ENCODE results near the gene DPYD. TPM values are rescaled to one million over a fixed set of nuclear protein-coding genes. Genes with fewer than 3 reads are reported as not detected.

Gene DPYD
- total and polyA plus RNA-seq, 4 donors, result 17.7 to 99.3 (median 74.4) TPM

DNA sequence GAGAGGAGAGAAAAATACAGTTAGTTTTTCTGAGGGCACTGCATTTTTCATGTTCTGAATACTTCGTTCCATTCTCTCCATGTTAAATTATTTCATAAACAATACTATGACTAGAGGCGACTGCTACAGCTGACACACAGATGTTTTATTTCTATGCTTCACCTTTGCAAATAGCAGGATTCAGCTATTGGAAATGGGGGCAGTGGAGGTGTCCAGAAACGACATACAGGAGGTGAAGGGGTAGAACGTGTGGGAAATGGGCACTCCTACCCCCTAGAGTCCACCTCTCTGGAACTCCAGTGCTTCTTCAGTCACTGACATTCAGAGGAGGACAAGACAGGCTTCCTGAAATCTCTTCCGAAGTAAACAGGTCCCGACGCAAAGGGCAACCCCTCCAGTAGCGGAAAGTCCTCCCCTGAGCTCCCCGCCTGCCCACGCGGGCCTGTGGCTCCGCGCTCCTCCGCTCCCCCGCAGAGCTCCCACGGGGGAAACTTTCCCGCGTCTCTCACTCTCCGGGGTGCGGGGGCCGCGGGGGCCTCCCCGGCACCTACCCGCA lies 480 bp downstream of the DPYD start:
- H3K27me3 ChIP-seq (ENCODE audit: control insufficient read depth in 3 of 3, insufficient read depth in 3 of 3, low read length in 2 of 3), result no peaks in the 10 kb centered on the region
- H3K27ac ChIP-seq (ENCODE audit: low read depth in 1 of 2, low read length in 1 of 2), result peak overlapping the region; percentile 82 to 95
- DNase-seq, result peak in 2 of 3 donors; percentile 75 to 81
- no peaks in the 10 kb centered on the region for H3K9me3 ChIP-seq (ENCODE audit: control insufficient read depth in 4 of 4, insufficient read depth in 3 of 4, low read length in 3 of 4)
- no peaks in the 10 kb centered on the region for H3K36me3 ChIP-seq (ENCODE audit: control insufficient read depth in 4 of 4, insufficient read depth in 4 of 4, low read length in 4 of 4)
- peak overlapping the region; percentile 46 to 85 for H3K9ac ChIP-seq (ENCODE audit: insufficient read depth in 1 of 2, low read length in 2 of 2)
- 0% methylated on average over 24 of the region's 24 CpGs for WGBS, 2 donors
- TF ChIP-seq, protein P1, sequence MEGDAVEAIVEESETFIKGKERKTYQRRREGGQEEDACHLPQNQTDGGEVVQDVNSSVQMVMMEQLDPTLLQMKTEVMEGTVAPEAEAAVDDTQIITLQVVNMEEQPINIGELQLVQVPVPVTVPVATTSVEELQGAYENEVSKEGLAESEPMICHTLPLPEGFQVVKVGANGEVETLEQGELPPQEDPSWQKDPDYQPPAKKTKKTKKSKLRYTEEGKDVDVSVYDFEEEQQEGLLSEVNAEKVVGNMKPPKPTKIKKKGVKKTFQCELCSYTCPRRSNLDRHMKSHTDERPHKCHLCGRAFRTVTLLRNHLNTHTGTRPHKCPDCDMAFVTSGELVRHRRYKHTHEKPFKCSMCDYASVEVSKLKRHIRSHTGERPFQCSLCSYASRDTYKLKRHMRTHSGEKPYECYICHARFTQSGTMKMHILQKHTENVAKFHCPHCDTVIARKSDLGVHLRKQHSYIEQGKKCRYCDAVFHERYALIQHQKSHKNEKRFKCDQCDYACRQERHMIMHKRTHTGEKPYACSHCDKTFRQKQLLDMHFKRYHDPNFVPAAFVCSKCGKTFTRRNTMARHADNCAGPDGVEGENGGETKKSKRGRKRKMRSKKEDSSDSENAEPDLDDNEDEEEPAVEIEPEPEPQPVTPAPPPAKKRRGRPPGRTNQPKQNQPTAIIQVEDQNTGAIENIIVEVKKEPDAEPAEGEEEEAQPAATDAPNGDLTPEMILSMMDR (IDR thresholded peaks at IDR 0.05; ENCODE audit: control extremely low read depth, extremely low read depth), result no peak
- peak; percentile 30 for ATAC-seq (ENCODE audit: insufficient read depth, low FRiP score)
- peaks cover 0 to 18% (median 7%) of the 10 kb centered on the region in 5 donors for H3K4me1 ChIP-seq (ENCODE audit: control insufficient read depth in 5 of 5, insufficient read depth in 5 of 5, low read length in 5 of 5)
- H3K4me3 ChIP-seq, result peak overlapping the region; percentile 79

DNA sequence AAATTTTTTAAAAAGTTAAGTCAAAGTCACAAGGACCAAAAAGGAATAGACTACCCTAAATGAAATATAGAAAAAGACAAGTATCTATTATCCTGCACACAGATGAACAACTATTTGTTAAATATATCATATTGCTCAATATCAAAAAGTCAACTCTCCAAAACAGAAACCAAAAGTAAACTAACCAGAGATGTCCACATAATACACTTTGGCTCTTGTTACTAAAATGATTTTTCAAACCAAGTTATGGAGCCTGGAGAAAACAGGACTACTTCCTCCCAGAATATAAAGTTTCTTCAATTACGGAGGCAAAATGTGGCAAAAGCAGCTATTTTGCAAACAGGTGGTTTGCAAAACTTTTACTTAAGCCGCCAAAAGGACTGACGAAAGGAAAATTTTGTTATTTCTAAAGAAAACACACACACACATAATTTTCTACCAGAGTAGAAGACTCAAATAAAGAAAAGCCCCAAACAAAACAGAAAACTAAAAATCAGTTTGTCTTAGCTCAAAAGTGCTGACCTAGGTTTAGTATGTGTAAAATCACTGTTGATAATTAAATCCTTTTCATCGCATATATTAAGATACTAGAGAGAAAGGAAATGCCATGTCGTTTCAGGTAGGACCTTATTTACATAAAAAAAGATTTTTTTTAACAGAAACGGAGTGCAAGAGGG lies 1.1 kb downstream of the DPYD start:
- TF ChIP-seq, protein P1 (IDR thresholded peaks at IDR 0.05; ENCODE audit: control extremely low read depth, extremely low read depth), result no peak
- peak in 2 of 3 donors; percentile 77 to 79 for DNase-seq
- WGBS, 2 donors, result 2 to 3% methylated on average over 6 of the region's 6 CpGs

DNA sequence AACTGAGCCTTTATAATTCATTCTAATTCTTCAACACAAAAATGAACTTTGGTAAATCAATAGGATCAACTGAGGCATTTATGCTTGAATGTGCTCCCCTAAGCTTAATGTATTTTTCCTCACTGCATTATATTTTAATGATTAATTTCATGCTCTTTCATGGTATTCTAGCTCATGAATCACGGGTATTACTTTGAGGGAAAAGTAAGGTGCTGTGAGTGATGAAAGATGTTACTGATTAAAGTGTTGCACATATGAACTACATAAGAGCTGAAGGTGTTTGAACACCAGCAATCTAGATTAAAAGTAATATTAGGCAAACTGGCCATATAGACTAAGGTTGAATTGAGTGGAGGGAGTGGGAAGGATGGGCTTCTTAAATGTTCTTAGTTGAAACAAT lies 1.9 kb downstream of the DPYD start:
- H3K27ac ChIP-seq (ENCODE audit: low read depth in 1 of 2, low read length in 1 of 2), result no peak overlapping the region

More for the DNA sequence above, 1.1 kb downstream of the DPYD start:
- Histone ChIP-seq H3K4me1 (ENCODE audit: control insufficient read depth in 5 of 5, insufficient read depth in 5 of 5, low read length in 5 of 5) (peaks cover 0 to 18% (median 7%) of the 10 kb centered on the region in 5 donors), H3K9me3 (ENCODE audit: control insufficient read depth in 4 of 4, insufficient read depth in 3 of 4, low read length in 3 of 4) (no peaks in the 10 kb centered on the region), H3K36me3 (ENCODE audit: control insufficient read depth in 4 of 4, insufficient read depth in 4 of 4, low read length in 4 of 4) (no peaks in the 10 kb centered on the region), H3K27ac (ENCODE audit: low read depth in 1 of 2, low read length in 1 of 2) (no peak overlapping the region), H3K9ac (ENCODE audit: insufficient read depth in 1 of 2, low read length in 2 of 2) (peak overlapping the region; percentile 41 to 85), H3K4me3 (peak overlapping the region; percentile 42), H3K27me3 (ENCODE audit: control insufficient read depth in 3 of 3, insufficient read depth in 3 of 3, low read length in 2 of 3) (no peaks in the 10 kb centered on the region)
- ATAC-seq (ENCODE audit: insufficient read depth, low FRiP score), result no peak

More for the DNA sequence above, 1.9 kb downstream of the DPYD start:
- Histone ChIP-seq H3K36me3 (ENCODE audit: control insufficient read depth in 4 of 4, insufficient read depth in 4 of 4, low read length in 4 of 4) (no peaks in the 10 kb centered on the region), H3K9ac (ENCODE audit: insufficient read depth in 1 of 2, low read length in 2 of 2) (peak overlapping the region in 1 of 2 donors; percentile 47), H3K4me3 (no peak overlapping the region), H3K9me3 (ENCODE audit: control insufficient read depth in 4 of 4, insufficient read depth in 3 of 4, low read length in 3 of 4) (no peaks in the 10 kb centered on the region), H3K4me1 (ENCODE audit: control insufficient read depth in 5 of 5, insufficient read depth in 5 of 5, low read length in 5 of 5) (peaks cover 0 to 18% (median 7%) of the 10 kb centered on the region in 5 donors), H3K27me3 (ENCODE audit: control insufficient read depth in 3 of 3, insufficient read depth in 3 of 3, low read length in 2 of 3) (no peaks in the 10 kb centered on the region)
- 36 to 41% methylated on average over 1 of the region's 1 CpG for WGBS, 2 donors
- DNase-seq (no peak), ATAC-seq (ENCODE audit: insufficient read depth, low FRiP score) (no peak)
- TF ChIP-seq, protein P1 (IDR thresholded peaks at IDR 0.05; ENCODE audit: control extremely low read depth, extremely low read depth), result no peak

Data from lung (tissue), 12 donors.